Measurements from ENCODE around the gene PROX2.

The PROX2 gene

GRCh38 chr14:74875204-74875603 is 741 bp downstream of the PROX2 start:
- no peak for DNase-seq (ENCODE audit: low read depth)

GRCh38 chr14:74871819-74872218 is 4.1 kb downstream of the PROX2 start:
- no peak for DNase-seq (ENCODE audit: low read depth)

GRCh38 chr14:74868739-74869138 is 7.2 kb downstream of the PROX2 start:
- DNase-seq (ENCODE audit: low read depth), result no peak

GRCh38 chr14:74867673-74868072 is 8.3 kb downstream of the PROX2 start:
- DNase-seq (ENCODE audit: low read depth), result peak; percentile 54

- no peak for DNase-seq (ENCODE audit: low read depth)
These were observed 9.1 kb downstream of the PROX2 start for GRCh38 chr14:74866708-74867389.

GRCh38 chr14:74865156-74865555 is 10.8 kb downstream of the PROX2 start:
- DNase-seq (ENCODE audit: low read depth), result no peak

GRCh38 chr14:74864198-74864597 is 11.7 kb downstream of the PROX2 start:
- no peak for DNase-seq (ENCODE audit: low read depth)

- DNase-seq (ENCODE audit: low read depth), result no peak
These were observed 12.7 kb downstream of the PROX2 start for GRCh38 chr14:74863274-74863673.

- no peak for DNase-seq (ENCODE audit: low read depth)
These were observed 14.2 kb downstream of the PROX2 start for GRCh38 chr14:74861734-74862090.

- peak; percentile 79 for DNase-seq (ENCODE audit: low read depth)
These were observed 14.8 kb downstream of the PROX2 start for GRCh38 chr14:74860899-74861733.

- no peak for DNase-seq (ENCODE audit: low read depth)
These were observed 16.0 kb downstream of the PROX2 start for GRCh38 chr14:74859757-74860552.

- no peak for DNase-seq (ENCODE audit: low read depth)
These were observed 17.9 kb downstream of the PROX2 start for GRCh38 chr14:74858022-74858421.

GRCh38 chr14:74856366-74856765 is 19.6 kb downstream of the PROX2 start:
- no peak for DNase-seq (ENCODE audit: low read depth)

- DNase-seq (ENCODE audit: low read depth), result no peak
These were observed 20.0 kb downstream of the PROX2 start for GRCh38 chr14:74855945-74856344.

- DNase-seq (ENCODE audit: low read depth), result no peak
These were observed 20.9 kb downstream of the PROX2 start for GRCh38 chr14:74855021-74855420.

GRCh38 chr14:74853581-74853980 is 22.4 kb downstream of the PROX2 start:
- peak; percentile 27 for DNase-seq (ENCODE audit: low read depth)

GRCh38 chr14:74852922-74853530 is 22.9 kb downstream of the PROX2 start:
- DNase-seq (ENCODE audit: low read depth), result peak; percentile 90

GRCh38 chr14:74848768-74849167 is 27.2 kb downstream of the PROX2 start:
- no peak for DNase-seq (ENCODE audit: low read depth)

- peak; percentile 63 for DNase-seq (ENCODE audit: low read depth)
These were observed 28.8 kb downstream of the PROX2 start for GRCh38 chr14:74846968-74847665.

GRCh38 chr14:74846168-74846567 is 29.8 kb downstream of the PROX2 start:
- DNase-seq (ENCODE audit: low read depth), result peak; percentile 27

GRCh38 chr14:74843653-74844052 is 32.3 kb downstream of the PROX2 start:
- no peak for DNase-seq (ENCODE audit: low read depth)

Data from iris pigment epithelial cell (primary cell).